BJ (cell line): Measurements from ENCODE around the gene FATE1. TPM values are rescaled to one million over a fixed set of nuclear protein-coding genes. Genes with fewer than 3 reads are reported as not detected.

ENCODE experiments used
- CTCF ChIA-PET: fragments of 350-600 bp; formaldehyde crosslinking; extraction: SDS; loops from one replicate; lab custom pipeline; 2021; ENCODE audit warnings: antibody characterized with exemption, inconsistent platforms; lab: Yijun Ruan, JAX
- POLR2A ChIA-PET: fragments of 300-600 bp; sonication (Branson Sonifier 250); formaldehyde crosslinking; extraction: SDS; loops from one replicate; lab custom pipeline; 2021; ENCODE audit warnings: antibody characterized with exemption; lab: Charles Lee
- DNase-seq: peaks from one replicate; pipeline ENCODE4 v3.0.0-alpha.2; 2011; ENCODE audit warnings: low read depth
- H3K27me3 ChIP-seq: 2 replicates; pipeline ENCODE4 v1.6.0; 2011; ENCODE audit warnings: low read length; ENCODE audit not compliant: control insufficient read depth, insufficient read depth
- H3K36me3 ChIP-seq: 2 replicates; pipeline ENCODE4 v1.5.1; 2011; ENCODE audit warnings: low read length; ENCODE audit not compliant: control insufficient read depth, insufficient read depth
- H3K4me3 ChIP-seq: 2 replicates; pipeline ENCODE4 v1.5.1; 2011; ENCODE audit warnings: low read depth, mild to moderate bottlenecking, control low read depth, low read length
- polyA plus RNA-seq: library from polyadenylated mRNA; depleted of rRNA; stranded (reverse); fragments of >200 nt; gene quantifications from 2 replicates; pipeline ENCODE4 v1.2.3, GENCODE V29; 2011
- TF ChIP-seq, protein P1 (sequence below): IDR thresholded peaks from 2 replicates; pipeline ENCODE4 v1.5.1; 2011; ENCODE audit warnings: low read depth, mild to moderate bottlenecking, control low read depth, inconsistent platforms, low read length, moderate library complexity; ENCODE audit not compliant: insufficient read depth

FATE1 gene
- polyA plus RNA-seq, 1 experiment: not detected

DNA sequence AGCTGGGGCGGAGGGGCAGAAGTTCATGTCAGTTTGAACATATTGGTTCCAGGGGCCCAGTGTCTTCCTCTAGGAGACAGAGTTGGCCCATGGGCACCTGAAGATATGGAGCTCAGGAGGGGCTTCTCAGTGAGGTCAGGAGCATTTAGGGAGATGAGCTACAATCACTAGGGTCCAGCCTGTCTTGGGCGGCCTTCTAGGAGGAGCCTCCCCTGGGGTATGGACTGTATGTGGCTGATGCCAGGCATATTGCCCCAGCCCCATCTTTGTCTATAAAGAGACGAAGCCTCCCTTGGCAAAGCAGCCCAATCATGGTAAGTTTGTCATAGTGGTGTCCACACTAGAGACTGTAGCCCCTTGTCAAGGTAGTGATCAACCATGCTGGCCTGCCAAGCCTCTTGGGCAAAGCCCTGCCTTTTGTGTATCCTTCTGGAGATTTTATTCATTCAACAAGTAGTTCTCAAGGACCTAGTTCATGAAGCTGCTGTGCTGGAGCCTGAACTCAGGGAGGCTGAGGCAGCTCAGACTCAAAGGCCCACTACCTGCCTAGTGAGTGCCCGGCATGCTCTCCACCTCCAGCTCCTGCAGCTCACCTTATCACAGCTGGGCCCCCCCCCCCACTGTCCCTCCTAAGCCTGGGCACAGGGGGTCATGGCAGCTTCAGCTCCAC, 13.4 kb downstream of the FATE1 start:
- ChIA-PET CTCF (interaction anchor here (0.7 kb wide), 1 partner anchor 21 kb away, joined by 4 read pairs; no protein-coding TSS in a partner anchor), POLR2A (no interaction called here)
- TF ChIP-seq, protein P1, sequence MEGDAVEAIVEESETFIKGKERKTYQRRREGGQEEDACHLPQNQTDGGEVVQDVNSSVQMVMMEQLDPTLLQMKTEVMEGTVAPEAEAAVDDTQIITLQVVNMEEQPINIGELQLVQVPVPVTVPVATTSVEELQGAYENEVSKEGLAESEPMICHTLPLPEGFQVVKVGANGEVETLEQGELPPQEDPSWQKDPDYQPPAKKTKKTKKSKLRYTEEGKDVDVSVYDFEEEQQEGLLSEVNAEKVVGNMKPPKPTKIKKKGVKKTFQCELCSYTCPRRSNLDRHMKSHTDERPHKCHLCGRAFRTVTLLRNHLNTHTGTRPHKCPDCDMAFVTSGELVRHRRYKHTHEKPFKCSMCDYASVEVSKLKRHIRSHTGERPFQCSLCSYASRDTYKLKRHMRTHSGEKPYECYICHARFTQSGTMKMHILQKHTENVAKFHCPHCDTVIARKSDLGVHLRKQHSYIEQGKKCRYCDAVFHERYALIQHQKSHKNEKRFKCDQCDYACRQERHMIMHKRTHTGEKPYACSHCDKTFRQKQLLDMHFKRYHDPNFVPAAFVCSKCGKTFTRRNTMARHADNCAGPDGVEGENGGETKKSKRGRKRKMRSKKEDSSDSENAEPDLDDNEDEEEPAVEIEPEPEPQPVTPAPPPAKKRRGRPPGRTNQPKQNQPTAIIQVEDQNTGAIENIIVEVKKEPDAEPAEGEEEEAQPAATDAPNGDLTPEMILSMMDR: no peak

DNA sequence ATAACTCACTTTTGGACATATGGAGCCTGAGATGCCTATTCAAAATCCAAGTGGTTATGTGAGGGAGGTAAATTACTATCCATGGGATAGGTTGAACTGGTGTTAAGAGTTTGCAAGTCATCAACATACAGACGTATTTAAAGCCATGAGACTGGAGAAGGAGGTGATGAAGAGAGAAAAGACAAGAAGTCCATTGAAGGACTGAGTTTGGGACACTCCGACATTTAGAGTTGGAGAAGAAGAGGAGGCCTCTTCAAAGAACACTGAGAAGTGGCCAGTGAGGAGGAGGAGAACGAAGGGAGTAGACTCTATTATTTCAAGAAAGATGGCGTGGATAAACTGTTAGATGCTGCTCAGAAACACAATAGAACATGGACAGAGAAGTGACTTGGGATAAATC, 18.6 kb downstream of the FATE1 start, which contains the start of gene CNGA2:
Gene CNGA2, plus strand, starts transcription at position 301 of the 400 bp plus-strand sequence. CDS start 3,738 bp downstream, outside the sequence.
- H3K36me3 ChIP-seq: no peaks in the 10 kb centered on the region
- DNase-seq: no peak
- TF ChIP-seq, protein P1: no peak
- no peaks in the 10 kb centered on the region for H3K27me3 ChIP-seq
- ChIA-PET CTCF (no interaction called here), POLR2A (no interaction called here)
- H3K4me3 ChIP-seq: no peak within 1 kb of the TSS

More for the DNA sequence above, 13.4 kb downstream of the FATE1 start:
- no peak for DNase-seq
- Histone ChIP-seq H3K36me3 (no peaks in the 10 kb centered on the region), H3K4me3 (no peak overlapping the region), H3K27me3 (no peaks in the 10 kb centered on the region)

DNA sequence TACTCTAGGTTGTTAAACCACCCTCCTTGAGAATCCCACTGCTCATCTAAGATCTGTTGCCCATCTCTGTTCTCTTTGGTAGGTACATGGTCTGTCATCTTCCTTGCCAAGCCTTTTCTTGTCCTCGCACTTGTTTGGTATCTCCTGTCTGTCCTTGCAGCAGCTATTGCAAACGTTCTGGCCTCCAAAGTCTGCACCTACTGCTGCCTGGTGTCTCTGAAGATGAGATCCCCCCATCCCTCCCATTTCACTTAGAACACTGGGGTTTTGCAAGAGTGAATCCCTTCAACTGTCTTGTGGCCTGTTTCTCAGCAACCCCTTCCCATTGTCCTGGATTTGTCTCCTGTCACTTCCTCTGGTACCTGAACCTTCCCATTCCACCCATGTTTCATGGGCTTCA, 19.4 kb downstream of the FATE1 start:
- TF ChIP-seq, protein P1: no peak
- CTCF ChIA-PET: no interaction called here
- no peaks in the 10 kb centered on the region for H3K27me3 ChIP-seq
- POLR2A ChIA-PET: no interaction called here
- no peak for DNase-seq
- H3K36me3 ChIP-seq: no peaks in the 10 kb centered on the region
- no peak overlapping the region for H3K4me3 ChIP-seq

DNA sequence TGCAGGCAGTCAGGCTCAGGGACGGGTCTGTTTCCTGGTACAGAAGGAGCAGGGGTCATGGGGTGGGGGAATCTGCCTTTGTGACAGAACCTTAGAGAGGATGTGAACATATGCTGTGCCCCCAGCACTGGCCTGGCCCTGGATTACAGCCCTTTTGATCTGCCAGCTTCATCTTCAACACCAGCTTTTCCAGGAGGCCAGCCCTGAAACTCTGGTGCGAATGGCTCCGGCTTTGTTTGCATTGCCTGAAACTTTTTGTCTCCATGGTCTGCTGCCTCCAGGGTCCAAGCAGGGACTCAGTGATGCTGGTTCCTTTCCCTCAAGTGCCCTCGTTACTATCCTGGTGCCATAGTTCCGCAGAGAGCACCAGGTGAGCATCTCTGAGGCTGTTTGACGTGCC, 20.9 kb downstream of the FATE1 start:
- H3K36me3 ChIP-seq: no peaks in the 10 kb centered on the region
- H3K4me3 ChIP-seq: no peak overlapping the region
- POLR2A ChIA-PET: no interaction called here
- TF ChIP-seq, protein P1: no peak
- CTCF ChIA-PET: interaction anchor here (1.5 kb wide), 1 partner anchor 14 kb away, joined by 3 read pairs; no protein-coding TSS in a partner anchor
- no peak for DNase-seq
- no peaks in the 10 kb centered on the region for H3K27me3 ChIP-seq

DNA sequence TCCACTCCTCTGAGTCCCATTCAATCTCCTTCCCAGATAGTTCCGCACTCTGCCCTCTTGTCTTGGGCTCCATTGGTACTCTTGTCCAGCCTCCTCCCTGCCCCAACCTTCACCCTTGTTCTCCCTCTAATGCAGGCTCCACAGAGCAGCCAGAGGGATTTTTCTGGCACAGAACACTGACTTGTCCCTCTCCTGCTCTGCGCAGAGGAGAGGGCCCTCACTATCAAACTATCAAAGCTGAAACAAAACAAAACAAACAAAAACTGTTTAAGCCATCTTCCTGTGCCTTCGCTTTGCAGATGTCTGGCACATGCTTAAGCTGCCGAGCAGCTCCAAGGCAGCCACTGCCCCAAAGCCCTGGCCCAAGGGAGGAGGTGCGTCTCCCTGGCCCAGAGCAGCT, 21.7 kb downstream of the FATE1 start:
- DNase-seq: no peak
- no peak overlapping the region for H3K4me3 ChIP-seq
- POLR2A ChIA-PET: no interaction called here
- TF ChIP-seq, protein P1: no peak
- CTCF ChIA-PET: interaction anchor here (1.5 kb wide), 1 partner anchor 13 kb away, joined by 3 read pairs; no protein-coding TSS in a partner anchor
- H3K27me3 ChIP-seq: no peaks in the 10 kb centered on the region
- no peaks in the 10 kb centered on the region for H3K36me3 ChIP-seq
